Suprapubic skin (tissue), 4 donors: ENCODE results near the gene MLXIP. TPM values are rescaled to one million over a fixed set of nuclear protein-coding genes. Genes with fewer than 3 reads are reported as not detected.

Source experiments
- DNase-seq, 2 donors: peaks; one replicate each; pipeline ENCODE4 v3.0.0-alpha.2; 2019; ENCODE audit warnings: low spot score in 2 of 2
- H3K27ac ChIP-seq: fragments of 200-600 bp; sonication (generic); one replicate; pipeline ENCODE4 v1.5.1; 2019
- H3K27me3 ChIP-seq: fragments of 200-600 bp; sonication (generic); one replicate; pipeline ENCODE4 v1.5.1; 2019
- H3K36me3 ChIP-seq: fragments of 200-600 bp; sonication (generic); one replicate; pipeline ENCODE4 v1.5.1; 2019
- H3K4me1 ChIP-seq: fragments of 200-600 bp; sonication (generic); one replicate; pipeline ENCODE4 v1.5.1; 2019
- H3K4me3 ChIP-seq: fragments of 200-600 bp; sonication (generic); one replicate; pipeline ENCODE4 v1.5.1; 2019; ENCODE audit warnings: mild to moderate bottlenecking
- H3K9me3 ChIP-seq: fragments of 200-600 bp; sonication (generic); one replicate; pipeline ENCODE4 v1.5.1; 2019
- EP300 ChIP-seq: sonication (generic); formaldehyde crosslinking; IDR thresholded peaks from one replicate; pipeline ENCODE4 v1.6.1; 2017; ENCODE audit warnings: antibody characterized with exemption
- POLR2A ChIP-seq, 2 donors: fragments of 450-650 bp; IDR thresholded peaks; one replicate each; pipeline ENCODE4 v1.6.1; 2017; ENCODE audit warnings: antibody characterized with exemption in 2 of 2, mild to moderate bottlenecking in 2 of 2, moderate library complexity in 2 of 2
- POLR2AphosphoS5 ChIP-seq, 3 donors: sonication (generic); formaldehyde crosslinking; IDR thresholded peaks; one replicate each; pipeline ENCODE4 v1.6.1; 2017; ENCODE audit warnings: antibody characterized with exemption in 3 of 3
- WGBS: methylation state at CpG from one replicate; pipeline ENCODE4 v1.1.5; 2018; 5-methylcytosine and 5-hydroxymethylcytosine counted together
- total RNA-seq, 4 donors: library from RNA; depleted of rRNA; stranded (reverse); fragments of >200 nt; gene quantifications; one replicate each; pipeline ENCODE4 v1.1.0, GENCODE V29; 2016
- TF ChIP-seq, protein P1 (sequence below), 2 donors: fragments of 200-600 bp in 1 of 2; fragments of 450-650 bp in 1 of 2; sonication (generic) in 1 of 2; IDR thresholded peaks; one replicate each; pipeline ENCODE4 v1.5.1; 2016 to 2019; ENCODE audit warnings: antibody characterized with exemption in 2 of 2, mild to moderate bottlenecking in 1 of 2, moderate library complexity in 1 of 2

MLXIP gene
- total RNA-seq, 4 donors from 2014 or later = 25.2 to 91.4 (median 35.4) TPM

DNA sequence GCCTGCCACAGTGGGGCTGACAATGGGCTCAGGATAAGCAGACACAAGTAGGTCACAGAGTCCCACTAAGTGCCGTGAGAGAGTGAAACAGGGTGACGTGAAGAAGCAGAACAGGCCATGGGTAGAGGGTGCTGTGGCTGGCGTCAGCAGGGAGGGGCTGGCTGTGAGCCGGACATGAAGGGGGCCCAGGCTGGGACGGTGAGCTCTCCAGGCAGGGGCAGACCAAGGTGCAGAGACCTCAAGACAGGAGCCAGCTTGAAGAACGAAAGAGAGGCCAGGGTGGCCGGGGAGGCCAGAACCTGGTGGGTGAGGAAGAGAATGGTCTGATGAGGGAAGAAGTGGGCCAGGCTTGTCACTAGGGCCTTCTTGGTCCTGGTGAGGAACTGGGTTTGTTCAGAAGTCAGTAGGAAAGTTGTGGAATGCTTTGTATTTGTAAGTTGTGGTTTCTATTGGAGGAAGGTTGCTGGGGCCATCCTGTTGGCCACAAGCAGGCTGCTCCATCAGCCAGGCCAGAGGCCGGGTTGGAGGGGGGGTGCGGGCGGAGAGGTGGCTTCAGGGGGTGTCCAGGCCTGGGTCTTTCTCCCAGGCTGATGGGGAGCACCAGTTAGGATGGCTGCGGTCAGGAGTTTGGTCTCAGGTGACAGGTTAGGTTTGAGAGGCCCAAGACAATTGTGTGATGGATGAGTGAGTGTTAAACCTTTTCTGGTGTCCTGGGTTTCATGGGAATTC lies 21.4 kb upstream of the MLXIP start:
- Histone ChIP-seq H3K27ac (no peak overlapping the region), H3K36me3 (peaks cover 51% of the 10 kb centered on the region), H3K27me3 (no peaks in the 10 kb centered on the region), H3K4me3 (no peak overlapping the region), H3K9me3 (no peaks in the 10 kb centered on the region), H3K4me1 (peaks cover 7% of the 10 kb centered on the region)
- DNase-seq = no peak
- TF ChIP-seq, protein P1, sequence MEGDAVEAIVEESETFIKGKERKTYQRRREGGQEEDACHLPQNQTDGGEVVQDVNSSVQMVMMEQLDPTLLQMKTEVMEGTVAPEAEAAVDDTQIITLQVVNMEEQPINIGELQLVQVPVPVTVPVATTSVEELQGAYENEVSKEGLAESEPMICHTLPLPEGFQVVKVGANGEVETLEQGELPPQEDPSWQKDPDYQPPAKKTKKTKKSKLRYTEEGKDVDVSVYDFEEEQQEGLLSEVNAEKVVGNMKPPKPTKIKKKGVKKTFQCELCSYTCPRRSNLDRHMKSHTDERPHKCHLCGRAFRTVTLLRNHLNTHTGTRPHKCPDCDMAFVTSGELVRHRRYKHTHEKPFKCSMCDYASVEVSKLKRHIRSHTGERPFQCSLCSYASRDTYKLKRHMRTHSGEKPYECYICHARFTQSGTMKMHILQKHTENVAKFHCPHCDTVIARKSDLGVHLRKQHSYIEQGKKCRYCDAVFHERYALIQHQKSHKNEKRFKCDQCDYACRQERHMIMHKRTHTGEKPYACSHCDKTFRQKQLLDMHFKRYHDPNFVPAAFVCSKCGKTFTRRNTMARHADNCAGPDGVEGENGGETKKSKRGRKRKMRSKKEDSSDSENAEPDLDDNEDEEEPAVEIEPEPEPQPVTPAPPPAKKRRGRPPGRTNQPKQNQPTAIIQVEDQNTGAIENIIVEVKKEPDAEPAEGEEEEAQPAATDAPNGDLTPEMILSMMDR (IDR thresholded peaks at IDR 0.05) = no peak
- TF ChIP-seq POLR2AphosphoS5 (IDR thresholded peaks at IDR 0.05) (no peak), EP300 (no peak), POLR2A (IDR thresholded peaks at IDR 0.05) (no peak)
- 89% methylated on average over 10 of the region's 11 CpGs for WGBS

DNA sequence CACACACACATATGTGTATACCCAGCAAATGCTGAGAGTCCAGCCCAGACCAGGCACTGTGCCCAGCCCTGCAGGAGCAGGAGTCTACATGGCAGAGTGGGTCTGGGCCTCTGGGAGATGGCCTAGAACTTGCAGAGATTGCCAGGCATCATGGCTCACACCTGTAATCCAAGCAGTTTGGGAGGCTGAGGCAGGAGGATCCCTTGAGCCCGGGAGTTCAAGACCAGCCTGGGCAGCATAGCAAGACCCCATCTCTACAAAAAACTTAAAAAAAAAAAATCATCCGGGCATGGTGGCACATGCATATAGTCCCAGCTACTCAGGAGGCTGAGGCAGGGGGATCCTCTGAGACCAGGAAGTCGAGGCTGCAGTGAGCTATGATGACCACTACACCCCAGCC lies 20.8 kb upstream of the MLXIP start:
- Histone ChIP-seq H3K36me3 (peaks cover 51% of the 10 kb centered on the region), H3K27ac (no peak overlapping the region), H3K27me3 (no peaks in the 10 kb centered on the region), H3K4me1 (peaks cover 13% of the 10 kb centered on the region), H3K4me3 (no peak overlapping the region), H3K9me3 (no peaks in the 10 kb centered on the region)
- WGBS = 97% methylated on average over 3 of the region's 3 CpGs
- TF ChIP-seq POLR2AphosphoS5 (IDR thresholded peaks at IDR 0.05) (no peak), EP300 (no peak), POLR2A (IDR thresholded peaks at IDR 0.05) (no peak)
- TF ChIP-seq, protein P1 (IDR thresholded peaks at IDR 0.05) = no peak
- no peak for DNase-seq

DNA sequence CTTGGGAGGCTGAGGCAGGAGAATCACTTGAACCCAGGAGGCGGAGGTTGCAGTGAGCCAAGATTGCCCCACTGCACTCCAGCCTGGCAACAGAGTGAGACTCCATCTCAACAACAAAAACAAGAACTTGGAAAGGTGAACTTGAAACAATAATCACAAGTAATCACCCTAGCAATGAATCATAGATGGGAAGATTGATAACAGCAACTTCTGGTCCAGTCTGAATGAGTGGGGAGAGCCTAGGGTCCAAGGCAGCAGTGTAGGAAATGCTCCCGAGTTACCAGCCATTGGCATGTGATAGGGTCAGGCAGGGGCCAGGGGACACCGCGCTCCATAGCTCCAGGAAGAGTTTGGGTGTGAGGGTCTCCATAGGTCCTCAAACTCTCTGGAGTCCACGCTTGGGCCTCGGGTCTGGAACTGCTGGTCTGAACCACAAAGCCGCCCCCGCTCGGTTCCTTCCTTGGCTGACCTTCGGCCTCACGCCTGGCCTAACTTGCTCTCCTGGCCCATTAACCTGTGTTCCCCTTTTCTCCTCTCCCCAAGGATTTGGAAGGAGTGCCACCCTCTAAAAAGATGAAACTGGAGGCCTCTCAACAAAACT lies 19.9 kb upstream of the MLXIP start:
- Histone ChIP-seq H3K27me3 (no peaks in the 10 kb centered on the region), H3K36me3 (peaks cover 51% of the 10 kb centered on the region), H3K9me3 (no peaks in the 10 kb centered on the region), H3K4me1 (peaks cover 22% of the 10 kb centered on the region), H3K27ac (no peak overlapping the region), H3K4me3 (no peak overlapping the region)
- DNase-seq = no peak
- TF ChIP-seq EP300 (no peak), POLR2A (IDR thresholded peaks at IDR 0.05) (no peak), POLR2AphosphoS5 (IDR thresholded peaks at IDR 0.05) (no peak)
- TF ChIP-seq, protein P1 (IDR thresholded peaks at IDR 0.05) = no peak
- 93% methylated on average over 8 of the region's 11 CpGs for WGBS

DNA sequence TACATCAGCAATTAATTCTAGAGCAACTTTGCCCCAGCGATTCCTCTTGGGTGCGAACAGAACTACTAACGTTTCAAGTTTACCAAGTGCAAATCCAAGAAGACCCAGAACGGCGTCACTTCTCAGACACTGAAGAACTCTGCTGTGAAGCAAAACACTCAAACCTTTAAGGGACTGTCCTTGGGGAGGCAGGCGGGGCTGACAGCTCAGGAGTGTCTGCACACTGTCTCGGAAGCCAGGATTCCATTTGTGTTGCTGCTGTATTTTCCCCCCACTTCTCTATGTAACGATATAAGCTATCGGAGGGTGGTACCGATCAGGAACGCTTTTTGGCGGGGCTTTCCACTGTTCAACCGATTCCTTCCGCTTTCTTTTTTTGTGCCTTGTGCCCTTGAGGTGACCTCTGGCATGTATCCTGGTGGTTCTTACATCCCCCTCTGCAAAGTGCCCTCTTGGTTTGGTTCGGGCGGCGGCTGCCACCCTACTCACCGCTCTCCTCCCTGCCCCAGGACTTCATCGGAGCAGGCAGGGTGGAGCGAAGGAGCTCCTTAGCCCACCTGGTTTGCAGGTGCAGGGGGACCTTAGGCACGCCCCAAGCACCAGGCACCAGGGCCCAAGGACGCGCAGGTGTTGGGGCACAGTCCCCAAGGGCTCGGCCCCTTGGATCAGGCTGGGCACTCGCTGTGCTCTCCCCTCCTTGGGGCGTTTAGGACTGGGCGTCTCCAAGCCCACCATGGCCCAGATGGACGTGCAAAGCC lies 19.2 kb upstream of the MLXIP start:
- no peak overlapping the region for H3K27ac ChIP-seq
- TF ChIP-seq, protein P1 (IDR thresholded peaks at IDR 0.05) = no peak
- TF ChIP-seq POLR2AphosphoS5 (IDR thresholded peaks at IDR 0.05) (no peak), EP300 (no peak), POLR2A (IDR thresholded peaks at IDR 0.05) (no peak)
- WGBS = 89% methylated on average over 25 of the region's 28 CpGs
- no peaks in the 10 kb centered on the region for H3K27me3 ChIP-seq
- H3K4me3 ChIP-seq = no peak overlapping the region
- peaks cover 24% of the 10 kb centered on the region for H3K4me1 ChIP-seq
- H3K36me3 ChIP-seq = peaks cover 51% of the 10 kb centered on the region
- DNase-seq = no peak
- no peaks in the 10 kb centered on the region for H3K9me3 ChIP-seq

DNA sequence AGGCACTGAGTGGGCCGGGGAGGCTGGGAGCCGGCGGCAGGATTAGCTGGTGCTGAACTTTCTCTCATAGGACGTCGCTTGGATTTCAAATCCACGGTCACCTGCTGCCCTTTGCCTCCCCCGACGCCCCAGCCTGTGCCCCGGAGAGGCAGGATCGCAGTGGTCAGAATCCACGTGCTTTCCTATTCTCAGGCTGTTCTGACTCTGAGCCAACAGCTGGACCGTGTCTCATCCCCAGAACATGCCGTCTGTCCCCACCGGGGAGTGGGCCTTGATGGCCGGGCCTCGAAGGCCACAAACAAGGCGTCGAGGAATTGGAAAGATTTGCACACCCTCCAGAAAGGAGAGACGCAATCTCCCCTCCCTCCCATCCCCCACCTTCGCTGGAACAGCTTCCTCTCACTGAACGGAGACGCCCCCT lies 18.5 kb upstream of the MLXIP start:
- DNase-seq = no peak
- Histone ChIP-seq H3K4me3 (no peak overlapping the region), H3K4me1 (peaks cover 29% of the 10 kb centered on the region), H3K9me3 (no peaks in the 10 kb centered on the region), H3K27me3 (no peaks in the 10 kb centered on the region), H3K27ac (no peak overlapping the region), H3K36me3 (peaks cover 49% of the 10 kb centered on the region)
- WGBS = 75% methylated on average over 15 of the region's 22 CpGs
- TF ChIP-seq POLR2A (IDR thresholded peaks at IDR 0.05) (no peak), EP300 (no peak), POLR2AphosphoS5 (IDR thresholded peaks at IDR 0.05) (no peak)
- TF ChIP-seq, protein P1 (IDR thresholded peaks at IDR 0.05) = no peak
